OCI-LY1 (cell line): ENCODE data around the gene PRR14.

Source experiments
- CTCF ChIP-seq: fragments of 200-600 bp; sonication (generic), shearing (Covaris generic); IDR thresholded peaks from 2 replicates; pipeline ENCODE4 v1.5.1; 2017; ENCODE audit warnings: mild to moderate bottlenecking, antibody characterized with exemption, low read length, moderate library complexity, mixed read lengths
- EZH2 ChIP-seq: fragments of 200-600 bp; sonication (generic), shearing (Covaris generic); IDR thresholded peaks from 2 replicates; pipeline ENCODE4 v1.8.0; 2017; ENCODE audit warnings: borderline replicate concordance, mixed run types, mild to moderate bottlenecking, antibody characterized with exemption, low read length, moderate library complexity, mixed read lengths

DNA sequence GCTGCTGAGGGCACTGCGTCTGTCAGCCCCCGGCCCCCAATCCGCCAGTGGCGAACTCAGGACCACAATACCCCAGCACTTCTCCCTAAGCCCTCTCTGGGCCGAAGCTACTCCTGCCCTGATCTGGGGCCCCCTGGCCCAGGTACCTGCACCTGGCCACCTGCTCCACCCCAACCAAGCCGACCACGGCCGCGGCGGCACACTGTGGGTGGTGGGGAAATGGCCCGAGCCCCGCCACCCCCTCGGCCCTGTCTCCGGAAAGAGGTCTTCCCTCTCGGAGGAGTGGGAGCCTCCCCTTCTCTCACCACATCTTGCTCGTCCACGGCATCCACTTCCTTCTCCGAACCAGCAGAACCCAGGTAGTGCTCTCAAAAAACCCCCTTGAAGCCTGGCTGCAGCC is 4.1 kb downstream of the PRR14 start:
- TF ChIP-seq CTCF (no peak), EZH2 (no peak)
